Right forelimb (tissue), 1 donor: ENCODE measurements around the gene VAMP2.
A peak's percentile ranks its signal among the peaks of the same experiment; 100 is the strongest.

Experiments used
- DNase-seq: peaks from one replicate; pipeline ENCODE4 v3.0.0-alpha.2; 2018

The VAMP2 gene

DNA sequence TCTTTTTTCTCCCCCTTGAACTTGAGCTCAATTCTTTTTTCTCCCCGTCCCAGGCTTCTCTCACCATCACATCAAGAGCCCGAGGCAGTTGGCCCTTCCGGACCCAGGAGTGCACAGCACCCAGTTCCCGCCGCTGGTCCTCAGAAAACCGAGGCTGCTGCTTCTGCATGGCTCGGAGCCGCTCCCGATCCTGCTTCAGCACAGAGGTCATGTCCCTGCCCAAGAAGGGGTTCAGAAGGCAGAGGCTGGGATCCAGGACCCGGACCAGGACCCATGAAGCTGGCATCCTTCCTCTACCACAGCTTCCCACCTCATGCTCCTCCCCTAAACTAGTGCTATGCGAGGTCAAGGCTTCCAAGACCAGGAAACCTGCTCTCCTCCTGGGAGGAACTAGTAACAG, 21.0 kb downstream of the VAMP2 start:
- DNase-seq, result no peak

- peak; percentile 41 for DNase-seq
These were observed 21.7 kb downstream of the VAMP2 start for GRCh38 chr17:8141045-8141444.

GRCh38 chr17:8140065-8141029, 22.4 kb downstream of the VAMP2 start:
- DNase-seq, result peak; percentile 47

GRCh38 chr17:8138672-8139371, 23.9 kb downstream of the VAMP2 start:
- peak; percentile 100 for DNase-seq

GRCh38 chr17:8138374-8138671, 24.4 kb downstream of the VAMP2 start:
- DNase-seq, result no peak

- DNase-seq, result no peak
These were observed 24.9 kb downstream of the VAMP2 start for GRCh38 chr17:8137645-8138373.

GRCh38 chr17:8133941-8134340, 28.8 kb downstream of the VAMP2 start:
- no peak for DNase-seq

DNA sequence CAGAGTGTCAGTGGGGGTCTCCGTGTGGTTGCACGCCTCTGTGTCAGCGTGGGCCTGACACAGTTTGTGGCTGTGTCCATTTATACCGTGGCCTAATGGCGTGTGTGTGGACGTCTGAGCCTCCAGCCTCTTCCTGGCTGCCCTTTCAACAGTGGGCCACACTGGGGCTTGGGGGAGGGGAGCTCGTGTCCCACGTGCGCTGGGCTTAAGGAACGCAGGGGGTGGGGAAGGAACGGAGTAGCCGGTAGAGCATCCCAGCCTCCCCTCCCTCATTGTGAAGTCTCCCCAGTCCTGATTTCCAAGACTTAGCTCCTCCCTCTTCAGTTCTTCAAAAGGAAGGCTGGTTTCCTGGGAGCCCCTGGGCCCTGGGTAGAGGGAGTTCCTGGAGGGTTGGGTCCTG, 29.3 kb downstream of the VAMP2 start:
- no peak for DNase-seq

DNA sequence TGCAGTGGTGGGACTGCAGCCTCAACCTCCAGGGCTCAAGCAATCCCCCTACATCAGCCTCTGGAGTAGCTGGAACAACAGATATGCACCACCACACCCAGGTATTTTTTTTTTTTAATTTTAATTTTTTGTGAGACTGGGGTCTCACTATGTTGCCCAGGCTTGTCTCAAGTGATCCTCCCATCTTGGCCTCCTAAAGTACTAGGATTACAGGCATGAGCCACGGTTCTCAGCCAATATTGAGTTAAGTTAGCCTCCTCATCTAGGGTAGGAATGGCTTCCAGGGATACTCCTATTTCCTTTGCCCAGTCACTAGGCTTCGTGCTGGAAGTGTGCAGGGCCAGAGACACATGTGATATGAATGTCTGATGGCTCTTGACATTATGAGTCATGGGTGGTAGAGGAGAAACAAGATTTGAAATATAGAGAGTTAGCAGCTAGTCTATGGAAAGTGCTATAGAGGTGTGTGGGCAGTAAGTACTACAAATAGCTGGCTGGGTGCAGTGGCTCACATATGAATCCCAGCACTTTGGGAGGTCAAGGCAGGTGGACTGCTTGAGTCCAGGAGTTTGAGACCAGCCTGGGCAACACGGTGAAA, 30.8 kb downstream of the VAMP2 start:
- no peak for DNase-seq

GRCh38 chr17:8128125-8128784, 34.5 kb downstream of the VAMP2 start:
- DNase-seq, result no peak

GRCh38 chr17:8126491-8127066, 36.2 kb downstream of the VAMP2 start:
- DNase-seq, result peak; percentile 77

GRCh38 chr17:8125947-8126490, 36.7 kb downstream of the VAMP2 start:
- no peak for DNase-seq

DNA sequence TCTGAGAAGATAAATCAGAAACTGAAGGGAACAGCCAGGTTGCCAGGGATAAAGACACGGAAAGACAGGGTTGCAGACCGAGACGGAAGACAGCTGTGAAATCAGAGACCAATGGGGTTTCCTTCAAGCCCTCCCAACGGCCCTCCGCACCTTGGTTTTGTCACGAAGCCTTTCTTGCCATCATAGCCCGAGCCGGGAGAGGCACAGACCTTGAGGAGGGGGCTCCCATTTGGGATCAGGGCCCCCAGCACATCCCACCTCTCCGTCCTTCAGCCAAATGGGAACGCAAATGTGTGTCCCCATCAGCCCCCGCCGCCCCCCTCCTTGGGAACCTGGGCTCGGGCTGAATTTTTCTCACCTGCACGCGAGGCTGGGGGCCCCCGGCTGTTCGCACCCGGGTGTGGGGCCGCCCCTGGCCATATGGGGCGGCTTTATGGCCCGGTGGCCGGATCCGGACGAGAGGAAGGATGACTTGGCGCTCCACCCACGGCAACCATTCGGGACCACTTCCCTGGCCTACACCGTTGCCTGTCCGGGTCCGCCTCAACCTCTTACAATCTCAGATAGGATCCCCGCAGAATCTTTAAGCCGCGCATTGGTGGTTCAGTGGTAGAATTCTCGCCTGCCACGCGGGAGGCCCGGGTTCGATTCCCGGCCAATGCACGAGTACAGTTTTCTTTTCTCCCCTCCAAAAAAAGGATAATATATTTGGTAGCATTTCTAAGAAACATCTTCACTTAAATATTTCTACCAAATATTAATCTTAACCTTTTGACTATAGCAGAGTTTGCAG, 37.4 kb downstream of the VAMP2 start:
- peak; percentile 94 for DNase-seq

- DNase-seq, result peak; percentile 50
These were observed 38.2 kb downstream of the VAMP2 start for GRCh38 chr17:8124350-8125153.

GRCh38 chr17:8123695-8124349, 38.9 kb downstream of the VAMP2 start, which contains the start of gene HES7:
TSS of gene HES7 (minus strand) at chr17:8124106. CDS start at chr17:8124084, 22 bp downstream.
- DNase-seq, result peak; percentile 57

- peak; percentile 56 for DNase-seq
These were observed 39.6 kb downstream of the VAMP2 start for GRCh38 chr17:8122924-8123694.

DNA sequence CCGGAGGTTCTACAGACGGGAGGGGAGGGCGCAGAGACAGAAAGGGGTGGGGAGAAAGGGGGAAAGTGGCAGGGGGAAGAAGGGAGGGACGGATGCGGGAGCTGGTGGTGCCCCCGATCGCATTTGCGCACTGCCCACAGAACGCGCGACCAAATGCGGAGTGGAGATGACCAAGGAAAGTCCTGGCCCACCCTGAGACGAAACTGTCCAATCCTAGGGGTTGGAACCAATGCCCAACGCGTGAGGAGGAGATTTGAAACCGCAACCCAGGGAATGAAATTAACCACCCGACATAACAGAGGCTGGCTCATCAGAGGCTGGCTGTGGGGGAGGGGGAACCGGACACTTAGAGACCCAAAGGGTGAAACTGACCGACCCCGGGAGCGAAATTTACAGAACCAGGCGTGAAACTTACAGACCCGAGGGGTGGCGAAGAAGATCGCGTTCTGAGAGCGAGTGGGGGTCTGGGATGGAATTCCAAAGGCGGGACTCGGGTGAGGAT, 40.3 kb downstream of the VAMP2 start:
- peak; percentile 53 for DNase-seq

- peak; percentile 74 for DNase-seq
These were observed 40.9 kb downstream of the VAMP2 start for GRCh38 chr17:8121681-8122421.
